Testis (tissue), 3 donors: ENCODE results near the gene EIF4G3. TPM values are rescaled to one million over a fixed set of nuclear protein-coding genes. Genes with fewer than 3 reads are reported as not detected.
A peak's percentile ranks its signal among the peaks of the same experiment; 100 is the strongest.

Experiments used
- DNase-seq: peaks from one replicate; pipeline ENCODE4 v3.0.0-alpha.2; 2019
- H3K27ac ChIP-seq, 2 donors: fragments of 200-600 bp; sonication (generic); one replicate each; pipeline ENCODE4 v1.5.1; 2019
- H3K27me3 ChIP-seq: fragments of 200-600 bp; sonication (generic); one replicate; pipeline ENCODE4 v1.5.1; 2019
- H3K36me3 ChIP-seq: fragments of 200-600 bp; sonication (generic); one replicate; pipeline ENCODE4 v1.5.1; 2017; ENCODE audit warnings: low read depth; ENCODE audit errors: missing control alignments
- H3K4me1 ChIP-seq: fragments of 200-600 bp; sonication (generic); one replicate; pipeline ENCODE4 v1.5.1; 2019
- H3K4me3 ChIP-seq, 2 donors: fragments of 200-600 bp; sonication (generic); one replicate each; pipeline ENCODE4 v1.5.1; 2017 to 2019
- H3K9me3 ChIP-seq: fragments of 200-600 bp; sonication (generic); one replicate; pipeline ENCODE4 v1.5.1; 2017
- CTCF ChIP-seq, 3 experiments: fragments of 450-650 bp in 2 of 3; fragments of 200-600 bp in 1 of 3; sonication (generic) in 1 of 3; IDR thresholded peaks; one replicate each; pipeline ENCODE4 v1.5.1; 2016 to 2019; ENCODE audit warnings: antibody characterized with exemption in 3 of 3, mild to moderate bottlenecking in 2 of 3, moderate library complexity in 1 of 3
- POLR2A ChIP-seq: fragments of 450-650 bp; IDR thresholded peaks from one replicate; pipeline ENCODE4 v1.6.1; 2017; ENCODE audit warnings: antibody characterized with exemption, mild to moderate bottlenecking, moderate library complexity
- WGBS, 2 donors: methylation state at CpG; one replicate each; pipeline ENCODE4 v1.1.5; 2018; 5-methylcytosine and 5-hydroxymethylcytosine counted together
- intact Hi-C: fragments of 100-400 bp; cut with DNase I; formaldehyde crosslinking; loops from one replicate; pipeline ENCODE4 v1.15.1; 2023; ENCODE audit warnings: low total_unique reads
- polyA plus RNA-seq: library from polyadenylated mRNA; stranded (reverse); fragments of 350-450 nt; fragmentation: Illumina TruSeq; extraction: RNeasy Lipid Tissue Mini Kit (QIAGEN cat#74804); gene quantifications from one replicate; pipeline ENCODE4 v1.2.3, GENCODE V29; 2014; ENCODE audit warnings: low read depth, low replicate concordance; ENCODE audit not compliant: insufficient read depth
- total RNA-seq, 2 donors: library from RNA; depleted of rRNA; stranded (reverse); fragments of >200 nt; gene quantifications; one replicate each; pipeline ENCODE4 v1.2.3, GENCODE V29; 2016

Gene EIF4G3
- total and polyA plus RNA-seq, 3 donors from 2014 or later, result 146 to 198 (median 165) TPM

- Histone ChIP-seq H3K27me3 (no peaks in the 10 kb centered on the region), H3K4me1 (peaks cover 6% of the 10 kb centered on the region), H3K9me3 (no peaks in the 10 kb centered on the region), H3K27ac (no peak overlapping the region), H3K36me3 (no peaks in the 10 kb centered on the region), H3K4me3 (no peak overlapping the region)
- no peak for TF ChIP-seq POLR2A
- TF ChIP-seq CTCF (IDR thresholded peaks at IDR 0.05), result no peak
- 83 to 90% methylated on average over 4 of the region's 4 CpGs for WGBS, 2 donors
- no peak for DNase-seq
- intact Hi-C loops, result no loop called here
These were observed 54.8 kb downstream of the EIF4G3 start for GRCh38 chr1:21121764-21122471.

DNA sequence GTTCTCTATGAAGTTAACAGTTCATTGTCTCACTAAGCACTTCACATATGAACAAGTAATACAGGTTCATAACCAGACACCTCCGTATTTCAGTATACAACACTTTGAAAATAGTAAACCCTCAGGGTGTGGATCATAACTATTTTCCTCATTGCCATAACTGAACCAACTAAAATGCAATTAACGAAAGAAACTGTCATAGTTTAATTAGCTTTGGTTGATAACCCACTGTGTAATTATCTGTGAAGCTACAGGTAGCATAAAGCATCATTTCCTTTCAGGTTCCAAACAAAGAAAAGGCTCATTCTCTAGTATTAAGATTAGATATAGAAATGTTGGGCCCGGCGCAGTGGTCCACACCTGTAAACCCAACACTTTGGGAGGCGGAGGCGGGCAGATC is 58.5 kb downstream of the EIF4G3 start:
- Histone ChIP-seq H3K4me1 (peaks cover 13% of the 10 kb centered on the region), H3K4me3 (no peak overlapping the region), H3K27ac (no peak overlapping the region), H3K27me3 (no peaks in the 10 kb centered on the region), H3K36me3 (no peaks in the 10 kb centered on the region), H3K9me3 (no peaks in the 10 kb centered on the region)
- no peak for DNase-seq
- no peak for TF ChIP-seq POLR2A
- TF ChIP-seq CTCF (IDR thresholded peaks at IDR 0.05), result no peak
- intact Hi-C loops, result no loop called here
- WGBS, 2 donors, result 77 to 79% methylated on average over 6 of the region's 6 CpGs

GRCh38 chr1:21117597-21118001 is 59.1 kb downstream of the EIF4G3 start:
- no peaks in the 10 kb centered on the region for H3K9me3 ChIP-seq
- intact Hi-C loops, result no loop called here
- no peaks in the 10 kb centered on the region for H3K36me3 ChIP-seq
- TF ChIP-seq POLR2A (no peak), CTCF (IDR thresholded peaks at IDR 0.05) (no peak)
- peaks cover 13% of the 10 kb centered on the region for H3K4me1 ChIP-seq
- no peak overlapping the region for H3K27ac ChIP-seq
- WGBS, 2 donors, result 31 to 38% methylated on average over 2 of the region's 2 CpGs
- H3K27me3 ChIP-seq, result no peaks in the 10 kb centered on the region
- peak; percentile 21 for DNase-seq
- H3K4me3 ChIP-seq, result no peak overlapping the region

DNA sequence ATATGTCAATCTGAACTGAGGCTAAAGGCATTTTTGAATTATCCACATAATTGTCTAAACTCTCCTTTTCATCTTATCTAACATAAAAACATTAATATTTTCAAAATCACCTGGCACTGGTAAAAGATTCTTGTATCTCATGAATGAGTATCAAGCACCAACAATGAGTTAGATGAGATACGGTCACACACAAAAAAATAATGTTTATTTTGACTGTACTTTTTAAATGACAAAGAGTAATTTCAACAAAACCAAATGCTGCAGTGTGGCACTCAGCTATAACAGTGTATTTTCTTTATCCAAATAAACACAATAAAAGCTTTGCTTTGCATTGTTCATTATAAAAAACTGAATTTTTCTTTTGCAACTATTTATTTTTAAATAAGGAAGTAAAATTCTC is 59.5 kb downstream of the EIF4G3 start:
- intact Hi-C loops, result no loop called here
- H3K36me3 ChIP-seq, result no peaks in the 10 kb centered on the region
- H3K9me3 ChIP-seq, result no peaks in the 10 kb centered on the region
- TF ChIP-seq POLR2A, result no peak
- no peak for TF ChIP-seq CTCF (IDR thresholded peaks at IDR 0.05)
- peak overlapping the region in 1 of 2 donors; percentile 12 for H3K27ac ChIP-seq
- H3K4me3 ChIP-seq, result no peak overlapping the region
- WGBS, 2 donors, result 62 to 65% methylated on average over 1 of the region's 1 CpG
- no peak for DNase-seq
- H3K27me3 ChIP-seq, result no peaks in the 10 kb centered on the region
- H3K4me1 ChIP-seq, result peaks cover 13% of the 10 kb centered on the region

DNA sequence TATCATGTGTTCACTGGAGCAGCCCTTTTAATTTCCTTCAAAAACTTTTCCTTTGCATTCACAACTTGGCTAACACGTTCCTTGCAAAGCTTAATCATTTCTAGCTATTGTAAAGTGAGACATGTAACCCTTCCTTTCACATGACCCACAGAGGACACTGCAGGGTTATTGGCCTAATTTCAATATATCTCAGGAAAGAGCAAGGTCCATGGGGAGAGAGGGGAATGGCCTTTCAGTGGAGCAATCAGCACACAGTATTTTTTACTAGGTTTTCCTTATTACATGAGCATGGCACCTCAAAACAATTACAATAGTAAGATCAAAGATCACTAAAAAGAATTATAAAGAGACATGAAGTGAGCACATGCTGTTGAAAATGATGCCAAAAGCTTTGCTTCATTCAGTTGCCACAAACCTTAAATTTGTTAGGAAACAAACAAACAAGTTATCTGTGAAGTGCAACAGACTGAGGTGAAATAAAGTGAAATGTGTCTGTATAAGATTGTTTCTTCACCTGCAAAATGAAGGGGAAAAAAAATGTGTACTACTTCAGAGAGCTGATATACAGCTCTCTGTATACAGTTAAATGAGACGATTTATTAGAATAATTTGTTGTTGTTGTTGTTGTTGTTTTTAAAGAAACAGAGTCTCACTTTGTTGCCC is 61.5 kb downstream of the EIF4G3 start:
- H3K27ac ChIP-seq, result no peak overlapping the region
- 71 to 80% methylated on average over 2 of the region's 2 CpGs for WGBS, 2 donors
- no peaks in the 10 kb centered on the region for H3K9me3 ChIP-seq
- H3K27me3 ChIP-seq, result no peaks in the 10 kb centered on the region
- TF ChIP-seq CTCF (IDR thresholded peaks at IDR 0.05) (no peak), POLR2A (no peak)
- H3K4me1 ChIP-seq, result peaks cover 13% of the 10 kb centered on the region
- intact Hi-C loops, result no loop called here
- H3K36me3 ChIP-seq, result no peaks in the 10 kb centered on the region
- H3K4me3 ChIP-seq, result no peak overlapping the region
- no peak for DNase-seq
